GM23248 (cell line): ENCODE results near the gene MTFMT. TPM values are rescaled to one million over a fixed set of nuclear protein-coding genes. Genes with fewer than 3 reads are reported as not detected.
A peak's percentile ranks its signal among the peaks of the same experiment; 100 is the strongest.

Experiments used
- DNase-seq: peaks from one replicate; pipeline ENCODE4 v3.0.0-alpha.2; 2015
- H2AFZ ChIP-seq: fragments of 200-600 bp; sonication (generic); 2 replicates; pipeline ENCODE4 v1.6.1; 2016; ENCODE audit warnings: antibody characterized with exemption
- H3F3A ChIP-seq: fragments of 200-600 bp; sonication (generic); 2 replicates; pipeline ENCODE4 v1.6.1; 2016; ENCODE audit warnings: mild to moderate bottlenecking, antibody characterized with exemption, mixed run types; ENCODE audit not compliant: insufficient read depth
- H3K27ac ChIP-seq: fragments of 200-600 bp; sonication (generic); 2 replicates; pipeline ENCODE4 v1.5.1; 2016; ENCODE audit warnings: mild to moderate bottlenecking
- H3K27me3 ChIP-seq: fragments of 200-600 bp; sonication (generic); replicated peaks from 2 replicates; pipeline ENCODE4 v1.6.1; 2016; ENCODE audit warnings: mild to moderate bottlenecking; ENCODE audit not compliant: insufficient read depth
- H3K36me3 ChIP-seq: fragments of 200-600 bp; sonication (generic); 2 replicates; pipeline ENCODE4 v1.6.1; 2016; ENCODE audit warnings: low read depth, mild to moderate bottlenecking
- H3K4me1 ChIP-seq: fragments of 200-600 bp; sonication (generic); 2 replicates; pipeline ENCODE4 v1.6.1; 2016; ENCODE audit warnings: mild to moderate bottlenecking; ENCODE audit not compliant: insufficient read depth
- H3K4me2 ChIP-seq: fragments of 200-600 bp; sonication (generic); one replicate; pipeline ENCODE4 v1.6.1; 2016; ENCODE audit warnings: mild to moderate bottlenecking; ENCODE audit not compliant: unreplicated experiment
- H3K4me3 ChIP-seq: fragments of 200-600 bp; sonication (generic); 2 replicates; pipeline ENCODE4 v1.5.1; 2016; ENCODE audit warnings: mild to moderate bottlenecking
- H3K79me2 ChIP-seq: fragments of 200-600 bp; sonication (generic); 2 replicates; pipeline ENCODE4 v1.6.1; 2016; ENCODE audit warnings: mild to moderate bottlenecking; ENCODE audit not compliant: insufficient read depth
- H3K9ac ChIP-seq: fragments of 200-600 bp; sonication (generic); 2 replicates; pipeline ENCODE4 v1.6.1; 2016; ENCODE audit warnings: mild to moderate bottlenecking
- H3K9me2 ChIP-seq: fragments of 200-600 bp; sonication (generic); 2 replicates; pipeline ENCODE4 v1.6.1; 2016; ENCODE audit warnings: mixed run types, mild to moderate bottlenecking, moderate library complexity; ENCODE audit not compliant: insufficient read depth
- H3K9me3 ChIP-seq: fragments of 200-600 bp; sonication (generic); one replicate; pipeline ENCODE4 v1.6.1; 2017; ENCODE audit warnings: low read depth
- H4K20me1 ChIP-seq: fragments of 200-600 bp; sonication (generic); 2 replicates; pipeline ENCODE4 v1.6.0; 2016; ENCODE audit not compliant: insufficient read depth
- EZH2 ChIP-seq: fragments of 200-600 bp; sonication (generic); IDR thresholded peaks from 2 replicates; pipeline ENCODE4 v1.6.1; 2018; ENCODE audit warnings: antibody characterized with exemption, mild to moderate bottlenecking; ENCODE audit not compliant: insufficient read depth, poor library complexity, severe bottlenecking
- EZH2phosphoT487 ChIP-seq: fragments of 200-600 bp; sonication (generic); IDR thresholded peaks from 2 replicates; pipeline ENCODE4 v1.6.1; 2018; ENCODE audit warnings: antibody characterized with exemption, moderate library complexity, mild to moderate bottlenecking, low read depth; ENCODE audit not compliant: insufficient read depth
- WGBS, 2 experiments: methylation state at CpG; one replicate each; pipeline ENCODE4 v1.1.6; 2015 to 2017; ENCODE audit warnings: low lambda C conversion rate in 2 of 2, low coverage in 1 of 2; ENCODE audit errors: missing lambda C conversion rate in 2 of 2; 5-methylcytosine and 5-hydroxymethylcytosine counted together
- in situ Hi-C: fragments of 300-500 bp; cut with MboI; formaldehyde crosslinking; loops from 2 replicates; pipeline ENCODE4 v1.15.0; 2020
- polyA plus RNA-seq: library from polyadenylated mRNA; unstranded; fragments of >200 nt; fragmentation: Nextera tagmentation; extraction: Ambion mirVana; gene quantifications from 2 replicates; pipeline ENCODE4 v1.2.1, GENCODE V29; 2016
- total RNA-seq: library from RNA; depleted of rRNA; stranded (reverse); fragments of >200 nt; shearing (Covaris generic); gene quantifications from 2 replicates; pipeline ENCODE4 v1.2.3, GENCODE V29; 2014

Gene MTFMT
- total and polyA plus RNA-seq, 2 experiments from 2014 or later = 23.8 to 25.3 TPM

DNA sequence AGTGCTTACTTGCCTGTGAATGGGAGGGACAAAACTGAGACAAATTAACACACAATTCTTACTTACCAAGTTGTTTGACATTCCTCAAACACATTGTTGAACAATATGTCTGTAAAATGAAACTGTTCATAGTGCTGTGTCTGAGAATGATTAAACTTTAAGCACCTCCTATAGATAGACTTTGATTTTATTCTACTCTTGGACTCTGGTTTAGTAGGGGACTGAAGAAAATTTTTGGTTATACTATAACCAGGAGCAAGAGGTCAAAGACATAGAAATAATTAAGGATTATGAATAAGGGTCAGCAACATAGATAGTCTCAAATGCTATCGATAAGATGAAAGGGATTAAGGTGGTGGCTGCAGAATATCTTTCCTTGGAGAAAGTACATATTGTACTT lies 7.9 kb upstream of the MTFMT start:
- WGBS, 2 experiments = 85 to 98% methylated on average over 1 of the region's 1 CpG
- in situ Hi-C loops = no loop called here
- no peak overlapping the region for H3K27ac ChIP-seq

DNA sequence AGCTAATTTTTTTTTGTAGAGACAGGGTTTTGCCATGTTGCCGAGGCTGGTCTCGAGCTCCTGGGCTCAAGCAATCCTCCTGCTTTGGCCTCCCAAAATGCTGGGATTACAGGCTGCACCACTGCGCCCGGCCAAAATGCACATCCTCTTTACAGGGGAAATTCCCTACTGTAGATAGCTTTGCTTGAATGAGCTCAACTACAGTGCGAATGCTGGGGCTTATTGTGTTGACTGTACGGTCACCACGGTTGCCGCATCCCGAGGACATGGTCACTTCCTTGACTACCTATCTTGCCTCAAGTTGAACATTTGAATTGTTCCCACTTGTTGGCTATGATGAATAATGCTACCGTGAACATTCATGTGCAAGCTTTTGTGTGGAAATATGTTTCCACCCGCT lies 5.3 kb upstream of the MTFMT start:
- Histone ChIP-seq H3K9ac (no peak overlapping the region), H3K4me3 (no peak overlapping the region), H3F3A (no peaks in the 10 kb centered on the region), H3K36me3 (no peaks in the 10 kb centered on the region), H3K4me2 (no peak overlapping the region), H3K79me2 (no peaks in the 10 kb centered on the region), H3K9me3 (no peaks in the 10 kb centered on the region), H2AFZ (no peak overlapping the region), H4K20me1 (no peaks in the 10 kb centered on the region), H3K27ac (no peak overlapping the region), H3K27me3 (no peaks in the 10 kb centered on the region), H3K4me1 (no peaks in the 10 kb centered on the region), H3K9me2 (no peaks in the 10 kb centered on the region)
- TF ChIP-seq EZH2 (no peak), EZH2phosphoT487 (no peak)
- in situ Hi-C loops = no loop called here
- no peak for DNase-seq
- 93 to 95% methylated on average over 11 of the region's 11 CpGs for WGBS, 2 experiments

More for the DNA sequence above, 7.9 kb upstream of the MTFMT start:
- no peak overlapping the region for H2AFZ ChIP-seq
- no peaks in the 10 kb centered on the region for H3K36me3 ChIP-seq
- no peak for DNase-seq
- no peaks in the 10 kb centered on the region for H3K27me3 ChIP-seq
- no peaks in the 10 kb centered on the region for H3K4me1 ChIP-seq
- TF ChIP-seq EZH2 (no peak), EZH2phosphoT487 (no peak)
- H3K9me3 ChIP-seq = no peaks in the 10 kb centered on the region
- no peak overlapping the region for H3K9ac ChIP-seq
- no peaks in the 10 kb centered on the region for H3K9me2 ChIP-seq
- H3K4me2 ChIP-seq = no peak overlapping the region
- no peaks in the 10 kb centered on the region for H4K20me1 ChIP-seq
- H3K4me3 ChIP-seq = no peak overlapping the region
- H3K79me2 ChIP-seq = no peaks in the 10 kb centered on the region
- no peaks in the 10 kb centered on the region for H3F3A ChIP-seq

DNA sequence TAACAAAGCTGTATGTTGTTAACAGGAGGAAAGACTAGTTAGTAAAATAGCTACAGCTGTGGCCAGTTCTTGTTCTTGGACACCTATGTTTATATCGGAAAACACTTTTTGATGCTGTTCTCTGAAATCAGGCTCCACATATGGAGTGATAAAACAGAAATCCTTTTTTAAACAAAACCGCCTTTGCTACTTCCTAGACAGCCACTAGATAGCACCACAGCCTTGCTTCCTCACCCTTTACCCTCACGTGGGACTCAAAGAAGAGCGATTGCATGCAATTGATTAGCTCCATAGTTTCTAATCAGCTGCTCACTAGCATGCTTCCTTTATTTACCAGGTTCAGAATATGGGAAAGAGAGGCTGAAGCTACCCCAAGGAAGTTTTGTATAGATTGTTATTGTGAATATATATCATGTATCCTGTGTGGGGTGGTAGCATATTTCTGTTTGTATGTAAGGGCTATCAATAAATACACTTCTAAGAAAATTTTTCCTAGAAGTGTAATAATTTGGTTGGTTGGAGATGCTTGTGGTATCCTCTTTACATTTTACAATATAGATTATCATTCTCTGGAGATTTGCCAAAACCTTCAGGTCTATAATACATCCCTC lies 4.3 kb upstream of the MTFMT start:
- H3K9ac ChIP-seq = no peak overlapping the region
- no peaks in the 10 kb centered on the region for H3F3A ChIP-seq
- H3K4me1 ChIP-seq = no peaks in the 10 kb centered on the region
- in situ Hi-C loops = no loop called here
- no peaks in the 10 kb centered on the region for H3K36me3 ChIP-seq
- no peaks in the 10 kb centered on the region for H4K20me1 ChIP-seq
- peak overlapping the region; percentile 23 for H3K4me2 ChIP-seq
- no peak overlapping the region for H3K27ac ChIP-seq
- H3K9me2 ChIP-seq = no peaks in the 10 kb centered on the region
- peak; percentile 79 for DNase-seq
- TF ChIP-seq EZH2 (no peak), EZH2phosphoT487 (no peak)
- 4% methylated on average over 4 of the region's 4 CpGs for WGBS, 2 experiments
- H2AFZ ChIP-seq = peak overlapping the region; percentile 65
- H3K4me3 ChIP-seq = no peak overlapping the region
- peaks cover 5% of the 10 kb centered on the region for H3K79me2 ChIP-seq
- no peaks in the 10 kb centered on the region for H3K9me3 ChIP-seq
- no peaks in the 10 kb centered on the region for H3K27me3 ChIP-seq

DNA sequence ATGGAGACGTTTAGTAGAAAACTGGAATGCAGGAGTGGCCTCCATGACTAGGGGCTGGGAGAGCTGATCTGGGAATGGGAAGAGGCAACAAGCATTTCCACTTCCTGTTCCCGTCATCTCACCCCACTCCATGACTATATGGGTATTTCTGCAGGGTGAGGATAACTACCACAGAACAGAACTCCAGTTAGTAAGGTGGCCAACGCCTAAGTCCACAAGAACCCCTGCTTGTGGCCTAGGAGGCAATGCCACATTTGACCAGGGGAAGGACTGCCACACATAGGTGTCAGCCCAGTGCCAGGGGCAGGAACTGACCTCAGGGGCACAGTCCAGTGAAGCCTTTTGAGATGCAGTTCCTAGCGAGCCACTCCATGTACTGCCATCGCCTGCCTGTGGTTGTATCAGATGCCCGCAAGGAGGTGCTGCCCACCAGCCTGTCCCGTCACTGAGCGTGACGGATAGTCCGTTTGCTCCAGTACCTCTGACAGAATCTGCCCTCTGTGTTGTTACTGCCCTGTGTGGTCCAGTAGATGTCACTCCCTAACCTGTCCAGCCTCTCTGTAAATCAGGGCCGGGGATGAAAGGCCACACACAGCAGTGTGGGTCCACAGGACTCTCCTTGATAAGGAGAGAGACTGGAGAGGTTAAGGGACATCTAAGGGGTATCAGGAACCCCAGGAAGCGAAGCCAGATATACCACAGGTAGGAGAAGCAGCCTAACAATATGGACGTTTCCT lies 3.5 kb upstream of the MTFMT start:
- peaks cover 13% of the 10 kb centered on the region for H3K79me2 ChIP-seq
- 24 to 26% methylated on average over 13 of the region's 13 CpGs for WGBS, 2 experiments
- in situ Hi-C loops = no loop called here

More for the DNA sequence above, 3.5 kb upstream of the MTFMT start:
- H3K9me3 ChIP-seq = no peaks in the 10 kb centered on the region
- peaks cover 5% of the 10 kb centered on the region for H3K4me1 ChIP-seq
- peak overlapping the region; percentile 65 for H2AFZ ChIP-seq
- no peaks in the 10 kb centered on the region for H3F3A ChIP-seq
- DNase-seq = peak; percentile 87
- no peaks in the 10 kb centered on the region for H4K20me1 ChIP-seq
- no peaks in the 10 kb centered on the region for H3K27me3 ChIP-seq
- no peaks in the 10 kb centered on the region for H3K36me3 ChIP-seq
- H3K9ac ChIP-seq = no peak overlapping the region
- H3K27ac ChIP-seq = no peak overlapping the region
- no peak for TF ChIP-seq EZH2phosphoT487
- no peak for TF ChIP-seq EZH2
- H3K9me2 ChIP-seq = no peaks in the 10 kb centered on the region
- H3K4me2 ChIP-seq = peak overlapping the region; percentile 23
- no peak overlapping the region for H3K4me3 ChIP-seq
